Activated CD8-positive, alpha-beta T cell treated with anti-CD3 and anti-CD28 coated beads, Interleukin-2, amount 10 ng/mL, durations not matched to agents 7 days and 5 days (primary cell): ENCODE measurements around the gene IFNL1. TPM values are rescaled to one million over a fixed set of nuclear protein-coding genes. Genes with fewer than 3 reads are reported as not detected.

Experiments
- ATAC-seq: fragments of 150-1000 bp; cut with Tn5 transposase; one replicate; pipeline ENCODE4 v1.10.0; 2021; ENCODE audit warnings: moderate library complexity
- CTCF ChIA-PET: fragments of 350-600 bp; sonication (Branson Sonifier 250); formaldehyde crosslinking; loops from one replicate; lab custom pipeline; 2021; ENCODE audit warnings: antibody characterized with exemption; lab: Charles Lee
- POLR2A ChIA-PET: fragments of 350-600 bp; sonication (Branson Sonifier 250); formaldehyde crosslinking; loops from one replicate; lab custom pipeline; 2021; ENCODE audit warnings: antibody characterized with exemption; lab: Charles Lee
- DNase-seq: peaks from one replicate; pipeline ENCODE4 v3.0.0-alpha.2; 2020
- H3K27ac Mint-ChIP-seq: one replicate; pipeline ENCODE4 v1.8.0; 2021; ENCODE audit warnings: mild to moderate bottlenecking, mixed read lengths
- H3K27me3 Mint-ChIP-seq: one replicate; pipeline ENCODE4 v1.8.0; 2021; ENCODE audit warnings: low read depth, mixed read lengths
- H3K36me3 Mint-ChIP-seq: one replicate; pipeline ENCODE4 v1.8.0; 2021; ENCODE audit warnings: low read depth, mixed read lengths
- H3K4me1 Mint-ChIP-seq: one replicate; pipeline ENCODE4 v1.8.0; 2021; ENCODE audit warnings: low read depth, mixed read lengths
- H3K4me3 Mint-ChIP-seq: one replicate; pipeline ENCODE4 v1.8.0; 2021; ENCODE audit warnings: mild to moderate bottlenecking, mixed read lengths
- H3K9me3 Mint-ChIP-seq: one replicate; pipeline ENCODE4 v1.8.0; 2022; ENCODE audit warnings: mixed read lengths; ENCODE audit not compliant: insufficient read depth
- total RNA-seq, 2 experiments: library from RNA; stranded (reverse); gene quantifications; one replicate each; pipeline ENCODE4 v1.2.3, GENCODE V29; 2021

Gene IFNL1
- total RNA-seq, result under 1 TPM in 1 of 2 experiments, not detected in 1; 0.29 TPM

- H3K4me1 Mint-ChIP-seq, result peaks cover 51% of the 10 kb centered on the region
- CTCF ChIA-PET, result interaction anchor here (1.3 to 1.6 kb wide), 3 partner anchors 26 to 46 kb away, joined by 3 to 7 read pairs (median 3); partner anchors contain the start of gene SAMD4B
- H3K36me3 Mint-ChIP-seq, result no peaks in the 10 kb centered on the region
- no peaks in the 10 kb centered on the region for H3K9me3 Mint-ChIP-seq
- H3K4me3 Mint-ChIP-seq, result peak within 1 kb of the TSS; percentile 9
- POLR2A ChIA-PET, result interaction anchor here (0.5 kb wide), 1 partner anchor 86 kb away, joined by 3 read pairs; no protein-coding TSS in a partner anchor
- peaks cover 19% of the 10 kb centered on the region for H3K27me3 Mint-ChIP-seq
- no peak for DNase-seq
- H3K27ac Mint-ChIP-seq, result peak within 1 kb of the TSS; percentile 69
- no peak for ATAC-seq
Observed at GRCh38 chr19:39296055-39296645, at the start of gene IFNL1. Gene IFNL1 (plus strand): TSS chr19:39296407. CDS start chr19:39296422, 15 bp downstream.

GRCh38 chr19:39246951-39247669 is 49.1 kb upstream of the IFNL1 start:
- CTCF ChIA-PET, result no interaction called here
- no peaks in the 10 kb centered on the region for H3K9me3 Mint-ChIP-seq
- H3K27ac Mint-ChIP-seq, result no peak overlapping the region
- H3K4me1 Mint-ChIP-seq, result peaks cover 9% of the 10 kb centered on the region
- DNase-seq, result no peak
- ATAC-seq, result peak; percentile 37
- peaks cover 7% of the 10 kb centered on the region for H3K27me3 Mint-ChIP-seq
- POLR2A ChIA-PET, result no interaction called here
- H3K36me3 Mint-ChIP-seq, result no peaks in the 10 kb centered on the region
- peak overlapping the region; percentile 23 for H3K4me3 Mint-ChIP-seq

- H3K36me3 Mint-ChIP-seq, result no peaks in the 10 kb centered on the region
- ATAC-seq (peak; percentile 42), DNase-seq (no peak)
- H3K4me3 Mint-ChIP-seq, result no peak overlapping the region
- CTCF ChIA-PET, result no interaction called here
- H3K27ac Mint-ChIP-seq, result no peak overlapping the region
- H3K4me1 Mint-ChIP-seq, result peaks cover 17% of the 10 kb centered on the region
- POLR2A ChIA-PET, result no interaction called here
- H3K27me3 Mint-ChIP-seq, result peaks cover 7% of the 10 kb centered on the region
- H3K9me3 Mint-ChIP-seq, result no peaks in the 10 kb centered on the region
Observed at GRCh38 chr19:39247701-39248664, 48.2 kb upstream of the IFNL1 start.

- peaks cover 18% of the 10 kb centered on the region for H3K4me1 Mint-ChIP-seq
- DNase-seq (no peak), ATAC-seq (no peak)
- POLR2A ChIA-PET, result no interaction called here
- CTCF ChIA-PET, result no interaction called here
- no peaks in the 10 kb centered on the region for H3K36me3 Mint-ChIP-seq
- H3K27me3 Mint-ChIP-seq, result peaks cover 7% of the 10 kb centered on the region
- H3K4me3 Mint-ChIP-seq, result no peak within 1 kb of the TSS
- H3K9me3 Mint-ChIP-seq, result no peaks in the 10 kb centered on the region
- no peak within 1 kb of the TSS for H3K27ac Mint-ChIP-seq
Observed at GRCh38 chr19:39248806-39249205, 47.4 kb upstream of the IFNL1 start, which contains the start of gene IFNL4. Gene IFNL4 (minus strand): TSS chr19:39248856.

GRCh38 chr19:39251081-39251480 is 45.1 kb upstream of the IFNL1 start:
- H3K9me3 Mint-ChIP-seq, result no peaks in the 10 kb centered on the region
- ChIA-PET POLR2A (no interaction called here), CTCF (interaction anchor here (1.5 kb wide), 1 partner anchor 11 kb away, joined by 3 read pairs; no protein-coding TSS in a partner anchor)
- H3K4me3 Mint-ChIP-seq, result no peak overlapping the region
- no peak for ATAC-seq
- H3K4me1 Mint-ChIP-seq, result peaks cover 18% of the 10 kb centered on the region
- H3K27ac Mint-ChIP-seq, result no peak overlapping the region
- no peaks in the 10 kb centered on the region for H3K36me3 Mint-ChIP-seq
- peaks cover 12% of the 10 kb centered on the region for H3K27me3 Mint-ChIP-seq
- no peak for DNase-seq

GRCh38 chr19:39251846-39252245 is 44.4 kb upstream of the IFNL1 start:
- ATAC-seq (no peak), DNase-seq (no peak)
- H3K27me3 Mint-ChIP-seq, result peaks cover 11% of the 10 kb centered on the region
- ChIA-PET CTCF (interaction anchor here (1.5 kb wide), 1 partner anchor 10 kb away, joined by 3 read pairs; no protein-coding TSS in a partner anchor), POLR2A (no interaction called here)
- peaks cover 17% of the 10 kb centered on the region for H3K4me1 Mint-ChIP-seq
- no peaks in the 10 kb centered on the region for H3K9me3 Mint-ChIP-seq
- no peak overlapping the region for H3K4me3 Mint-ChIP-seq
- H3K27ac Mint-ChIP-seq, result no peak overlapping the region
- H3K36me3 Mint-ChIP-seq, result no peaks in the 10 kb centered on the region

- ChIA-PET POLR2A (no interaction called here), CTCF (interaction anchor here (1.5 kb wide), 1 partner anchor 9 kb away, joined by 3 read pairs; no protein-coding TSS in a partner anchor)
- H3K4me3 Mint-ChIP-seq, result no peak overlapping the region
- H3K36me3 Mint-ChIP-seq, result no peaks in the 10 kb centered on the region
- ATAC-seq (no peak), DNase-seq (no peak)
- no peak overlapping the region for H3K27ac Mint-ChIP-seq
- peaks cover 13% of the 10 kb centered on the region for H3K4me1 Mint-ChIP-seq
- H3K27me3 Mint-ChIP-seq, result peaks cover 12% of the 10 kb centered on the region
- H3K9me3 Mint-ChIP-seq, result no peaks in the 10 kb centered on the region
Observed at GRCh38 chr19:39252458-39252857, 43.7 kb upstream of the IFNL1 start.

- H3K4me3 Mint-ChIP-seq, result no peak overlapping the region
- CTCF ChIA-PET, result no interaction called here
- POLR2A ChIA-PET, result no interaction called here
- no peaks in the 10 kb centered on the region for H3K36me3 Mint-ChIP-seq
- H3K27me3 Mint-ChIP-seq, result peaks cover 12% of the 10 kb centered on the region
- ATAC-seq, result no peak
- no peaks in the 10 kb centered on the region for H3K9me3 Mint-ChIP-seq
- H3K4me1 Mint-ChIP-seq, result peaks cover 13% of the 10 kb centered on the region
- no peak for DNase-seq
- no peak overlapping the region for H3K27ac Mint-ChIP-seq
Observed at GRCh38 chr19:39253374-39254149, 42.6 kb upstream of the IFNL1 start.

GRCh38 chr19:39254531-39255345 is 41.5 kb upstream of the IFNL1 start:
- DNase-seq (no peak), ATAC-seq (no peak)
- Mint-ChIP-seq H3K27me3 (peaks cover 11% of the 10 kb centered on the region), H3K4me3 (no peak overlapping the region), H3K36me3 (no peaks in the 10 kb centered on the region), H3K4me1 (peaks cover 13% of the 10 kb centered on the region), H3K27ac (no peak overlapping the region), H3K9me3 (no peaks in the 10 kb centered on the region)
- CTCF ChIA-PET, result no interaction called here
- POLR2A ChIA-PET, result no interaction called here

GRCh38 chr19:39257227-39257626 is 39.0 kb upstream of the IFNL1 start:
- Mint-ChIP-seq H3K9me3 (no peaks in the 10 kb centered on the region), H3K4me3 (no peak overlapping the region), H3K36me3 (no peaks in the 10 kb centered on the region), H3K4me1 (peaks cover 8% of the 10 kb centered on the region), H3K27ac (no peak overlapping the region), H3K27me3 (peaks cover 20% of the 10 kb centered on the region)
- CTCF ChIA-PET, result no interaction called here
- POLR2A ChIA-PET, result no interaction called here
- ATAC-seq (no peak), DNase-seq (no peak)
